ENCODE measurements around the gene TLCD5.

TLCD5 gene

GRCh38 chr11:120338107-120338933 is 13.2 kb downstream of the TLCD5 start:
- CTCF ChIA-PET, result interaction anchor here (1.0 to 1.6 kb wide), 6 partner anchors 8 to 74 kb away, joined by 3 to 6 read pairs (median 4); no protein-coding TSS in a partner anchor

GRCh38 chr11:120339394-120339890 is 14.3 kb downstream of the TLCD5 start:
- ChIA-PET POLR2A (no interaction called here), CTCF (interaction anchor here (0.6 to 0.7 kb wide), 2 partner anchors 10 to 15 kb away, joined by 3 read pairs; no protein-coding TSS in a partner anchor)
- DNase-seq (ENCODE audit: extremely low spot score), result no peak
- no peak for TF ChIP-seq CTCF (IDR thresholded peaks at IDR 0.05; ENCODE audit: control extremely low read depth, extremely low read depth, low read depth, missing control alignments)

More at GRCh38 chr11:120338107-120338933, 13.2 kb downstream of the TLCD5 start:
- no peak for TF ChIP-seq CTCF (IDR thresholded peaks at IDR 0.05; ENCODE audit: control extremely low read depth, extremely low read depth, low read depth, missing control alignments)
- no peak for DNase-seq (ENCODE audit: extremely low spot score)
- POLR2A ChIA-PET, result no interaction called here

- POLR2A ChIA-PET, result no interaction called here
- TF ChIP-seq CTCF (IDR thresholded peaks at IDR 0.05; ENCODE audit: control extremely low read depth, extremely low read depth, low read depth, missing control alignments), result no peak
- no peak for DNase-seq (ENCODE audit: extremely low spot score)
- CTCF ChIA-PET, result no interaction called here
Observed at GRCh38 chr11:120340529-120340928, 15.4 kb downstream of the TLCD5 start.

GRCh38 chr11:120342226-120342625 is 17.1 kb downstream of the TLCD5 start:
- DNase-seq (ENCODE audit: extremely low spot score), result no peak
- ChIA-PET CTCF (interaction anchor here (1.9 kb wide), 1 partner anchor 8 kb away, joined by 7 read pairs; no protein-coding TSS in a partner anchor), POLR2A (no interaction called here)
- TF ChIP-seq CTCF (IDR thresholded peaks at IDR 0.05; ENCODE audit: control extremely low read depth, extremely low read depth, low read depth, missing control alignments), result no peak

GRCh38 chr11:120342678-120343077 is 17.6 kb downstream of the TLCD5 start:
- no peak for DNase-seq (ENCODE audit: extremely low spot score)
- POLR2A ChIA-PET, result no interaction called here
- TF ChIP-seq CTCF (IDR thresholded peaks at IDR 0.05; ENCODE audit: control extremely low read depth, extremely low read depth, low read depth, missing control alignments), result no peak
- CTCF ChIA-PET, result interaction anchor here (1.3 to 1.9 kb wide), 2 partner anchors 8 to 40 kb away, joined by 3 to 7 read pairs; no protein-coding TSS in a partner anchor

- DNase-seq (ENCODE audit: extremely low spot score), result peak; percentile 65
- POLR2A ChIA-PET, result no interaction called here
- TF ChIP-seq CTCF (IDR thresholded peaks at IDR 0.05; ENCODE audit: control extremely low read depth, extremely low read depth, low read depth, missing control alignments), result no peak
- CTCF ChIA-PET, result interaction anchor here (1.3 to 1.9 kb wide), 2 partner anchors 9 to 40 kb away, joined by 3 to 7 read pairs; no protein-coding TSS in a partner anchor
Observed at GRCh38 chr11:120343429-120343828, 18.3 kb downstream of the TLCD5 start.

All from GM10248 (cell line).